ENCODE data around the gene EBPL. TPM values are rescaled to one million over a fixed set of nuclear protein-coding genes. Genes with fewer than 3 reads are reported as not detected.

Gene EBPL
- total RNA-seq, 1 donor from 2014 or later, result 95.1 TPM

DNA sequence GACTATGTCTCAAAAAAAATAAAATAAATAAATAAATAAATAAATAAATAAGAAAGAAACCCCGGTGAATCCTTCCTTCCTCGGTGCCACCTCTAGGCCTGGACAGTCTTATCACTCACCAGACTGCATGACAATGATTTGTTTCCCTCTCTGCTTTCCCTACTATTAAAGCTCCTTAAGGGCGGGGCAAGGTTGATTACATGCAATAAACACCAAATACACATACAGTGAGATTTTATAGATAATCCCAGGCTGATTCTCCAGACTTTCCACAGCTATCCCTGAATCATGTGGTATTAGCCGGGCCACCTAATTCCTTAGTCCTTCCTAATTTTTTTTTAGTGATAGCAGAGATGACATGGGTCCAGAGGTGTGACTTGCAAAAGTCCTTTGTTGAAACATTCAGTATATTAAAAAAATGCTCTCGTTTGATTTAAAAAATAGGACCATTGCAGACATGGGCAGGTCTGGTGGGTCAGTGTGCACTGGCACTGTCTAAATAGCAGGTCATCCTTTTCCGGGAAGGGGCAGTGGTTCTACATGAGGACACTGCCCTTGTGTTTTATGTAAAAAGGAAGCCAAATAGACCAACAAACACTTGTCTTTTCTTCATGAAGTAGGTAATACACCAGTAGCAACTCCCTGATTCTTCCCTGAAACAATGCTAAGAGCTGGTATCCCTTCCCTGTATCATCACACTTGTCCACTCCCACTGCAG is 14.5 kb downstream of the EBPL start:
- TF ChIP-seq CTCF (conservative IDR thresholded peaks at IDR 0.05; ENCODE audit: low read depth, low read length), result no peak
- no peak for DNase-seq (ENCODE audit: low read depth)
- no peak overlapping the region for H3K4me3 ChIP-seq (ENCODE audit: low read depth, low read length)

GRCh38 chr13:49670828-49671227 is 20.5 kb downstream of the EBPL start:
- no peak for TF ChIP-seq CTCF (conservative IDR thresholded peaks at IDR 0.05; ENCODE audit: low read depth, low read length)
- DNase-seq (ENCODE audit: low read depth), result no peak
- H3K4me3 ChIP-seq (ENCODE audit: low read depth, low read length), result no peak overlapping the region

DNA sequence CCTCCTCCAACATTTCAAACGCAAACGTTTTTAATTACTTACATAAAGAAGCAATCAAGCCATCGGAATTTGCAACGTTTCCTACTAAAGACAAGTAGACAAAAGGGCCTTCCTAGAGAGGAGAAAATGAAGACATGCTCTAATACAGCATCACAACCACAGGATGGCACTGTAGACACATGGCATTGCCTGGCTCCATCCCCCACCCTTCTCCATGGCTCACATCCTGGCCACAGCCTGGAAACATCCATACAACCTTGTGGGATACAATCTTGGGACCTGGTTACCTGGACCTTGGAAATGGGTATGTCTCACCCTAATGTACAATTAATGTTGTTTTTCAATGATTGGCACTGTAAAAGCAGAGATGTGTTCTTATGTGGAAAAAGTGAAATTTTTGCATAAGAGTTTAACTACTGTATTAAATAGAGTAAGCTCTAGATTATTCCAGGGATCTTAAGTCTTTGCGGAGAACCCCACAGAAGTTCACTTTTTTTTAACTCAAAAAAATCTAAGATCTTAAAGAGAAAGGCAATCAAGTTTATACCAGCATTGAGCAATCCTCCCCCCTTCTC is 21.5 kb downstream of the EBPL start:
- TF ChIP-seq CTCF (conservative IDR thresholded peaks at IDR 0.05; ENCODE audit: low read depth, low read length), result peak; percentile 90
- no peak overlapping the region for H3K4me3 ChIP-seq (ENCODE audit: low read depth, low read length)
- no peak for DNase-seq (ENCODE audit: low read depth)

DNA sequence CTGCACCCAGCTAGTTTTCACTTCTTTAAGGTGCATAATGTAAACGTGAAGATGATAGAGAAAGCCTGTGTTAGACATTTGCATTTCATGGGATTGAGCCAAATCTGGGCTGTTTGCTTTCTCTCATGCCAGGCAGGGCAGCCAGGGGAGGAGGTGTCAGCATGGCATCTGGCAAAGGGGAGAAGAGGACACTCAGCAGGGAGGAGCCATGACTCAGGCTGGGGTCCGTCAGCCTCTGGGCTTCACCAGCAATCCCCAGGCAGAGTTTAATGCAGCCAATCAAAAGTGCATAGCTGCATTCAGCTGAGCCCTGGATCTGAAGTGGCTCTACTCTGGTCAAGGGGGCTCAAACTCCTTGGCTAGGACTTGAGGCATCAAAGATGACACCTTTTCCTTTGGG is 23.5 kb downstream of the EBPL start:
- TF ChIP-seq CTCF (conservative IDR thresholded peaks at IDR 0.05; ENCODE audit: low read depth, low read length), result no peak
- no peak for DNase-seq (ENCODE audit: low read depth)
- H3K4me3 ChIP-seq (ENCODE audit: low read depth, low read length), result no peak overlapping the region

DNA sequence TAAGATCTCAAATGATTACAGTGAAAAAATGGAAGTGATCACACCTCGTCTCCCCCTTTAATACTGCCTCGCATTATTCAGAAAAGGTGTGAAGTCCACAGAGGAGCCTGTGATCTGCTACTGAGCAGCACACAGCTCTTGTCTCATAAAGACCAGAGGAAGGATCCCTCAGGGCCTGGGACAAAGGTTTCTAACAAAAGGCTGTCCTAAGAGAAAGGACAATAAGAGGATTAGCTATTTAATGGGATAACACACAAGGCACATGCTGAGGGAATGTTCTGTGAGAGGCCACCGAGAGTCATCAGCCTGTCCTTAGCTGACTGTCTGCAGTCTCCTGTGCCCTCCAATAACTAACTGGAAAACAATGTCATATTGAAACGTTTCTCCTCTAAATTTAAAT is 26.7 kb downstream of the EBPL start:
- TF ChIP-seq CTCF (conservative IDR thresholded peaks at IDR 0.05; ENCODE audit: low read depth, low read length), result no peak
- no peak for DNase-seq (ENCODE audit: low read depth)
- no peak overlapping the region for H3K4me3 ChIP-seq (ENCODE audit: low read depth, low read length)

DNA sequence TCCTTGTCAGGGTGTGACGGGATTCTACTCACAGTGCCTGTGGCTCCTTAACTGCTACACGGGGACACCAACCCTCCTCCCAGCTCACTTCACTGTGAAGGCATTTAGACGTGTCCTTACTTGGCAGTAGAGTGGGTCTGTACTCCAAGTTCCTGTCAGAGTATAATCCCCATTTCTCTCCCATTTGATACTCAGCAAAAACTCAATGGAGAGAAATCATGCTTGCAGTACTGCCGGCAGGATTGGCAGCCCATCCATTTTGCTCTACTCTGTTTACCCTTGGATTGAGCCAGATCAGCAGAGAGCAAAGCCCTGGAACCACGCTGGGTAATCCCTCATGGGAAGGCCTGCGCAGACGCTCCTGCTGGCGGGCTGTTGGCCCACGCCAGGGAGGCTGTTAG is 34.0 kb downstream of the EBPL start:
- TF ChIP-seq CTCF (conservative IDR thresholded peaks at IDR 0.05; ENCODE audit: low read depth, low read length), result no peak
- no peak for DNase-seq (ENCODE audit: low read depth)
- no peak overlapping the region for H3K4me3 ChIP-seq (ENCODE audit: low read depth, low read length)

GRCh38 chr13:49655906-49656305 is 35.4 kb downstream of the EBPL start:
- H3K4me3 ChIP-seq (ENCODE audit: low read depth, low read length), result no peak overlapping the region
- TF ChIP-seq CTCF (conservative IDR thresholded peaks at IDR 0.05; ENCODE audit: low read depth, low read length), result no peak
- no peak for DNase-seq (ENCODE audit: low read depth)
